C4-2B (cell line): Measurements from ENCODE around the gene PABPC3.

Experiments
- H3K27ac ChIP-seq: fragments of 450-650 bp; 2 replicates; pipeline ENCODE4 v1.5.1; 2017
- ZFX ChIP-seq: fragments of 450-650 bp; IDR thresholded peaks from 2 replicates; pipeline ENCODE4 v1.6.1; 2017
- TF ChIP-seq, protein P1 (sequence below): fragments of 450-650 bp; conservative IDR thresholded peaks from 2 replicates; pipeline ENCODE4 v1.5.1; 2017; ENCODE audit warnings: mild to moderate bottlenecking

PABPC3 gene

DNA sequence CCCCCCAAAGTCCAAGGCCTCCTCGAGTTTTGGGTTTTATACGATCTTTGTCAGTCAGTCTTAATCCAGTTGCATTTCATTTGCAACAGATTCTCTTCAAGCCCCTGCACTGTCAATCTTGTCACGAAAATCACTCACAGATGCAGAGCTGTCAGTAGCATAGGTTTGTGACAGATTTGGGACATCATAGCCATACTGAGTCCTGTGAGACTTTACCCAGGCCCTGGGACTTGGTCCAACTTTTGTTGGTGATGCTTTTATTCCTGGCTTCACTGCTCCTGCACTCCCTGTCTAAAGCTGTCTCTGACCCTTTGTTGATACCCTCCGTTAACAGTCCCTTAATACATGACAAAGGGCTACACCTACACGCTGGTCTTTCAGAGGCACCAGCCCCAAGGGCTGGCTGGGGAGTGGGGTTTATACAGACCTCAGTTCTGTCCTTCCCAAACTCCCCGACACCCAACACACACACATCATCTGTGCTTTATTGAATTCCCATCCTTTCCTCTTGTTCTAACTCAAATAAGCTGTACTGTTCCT is 36.0 kb downstream of the PABPC3 start:
- H3K27ac ChIP-seq = no peak overlapping the region
- TF ChIP-seq, protein P1, sequence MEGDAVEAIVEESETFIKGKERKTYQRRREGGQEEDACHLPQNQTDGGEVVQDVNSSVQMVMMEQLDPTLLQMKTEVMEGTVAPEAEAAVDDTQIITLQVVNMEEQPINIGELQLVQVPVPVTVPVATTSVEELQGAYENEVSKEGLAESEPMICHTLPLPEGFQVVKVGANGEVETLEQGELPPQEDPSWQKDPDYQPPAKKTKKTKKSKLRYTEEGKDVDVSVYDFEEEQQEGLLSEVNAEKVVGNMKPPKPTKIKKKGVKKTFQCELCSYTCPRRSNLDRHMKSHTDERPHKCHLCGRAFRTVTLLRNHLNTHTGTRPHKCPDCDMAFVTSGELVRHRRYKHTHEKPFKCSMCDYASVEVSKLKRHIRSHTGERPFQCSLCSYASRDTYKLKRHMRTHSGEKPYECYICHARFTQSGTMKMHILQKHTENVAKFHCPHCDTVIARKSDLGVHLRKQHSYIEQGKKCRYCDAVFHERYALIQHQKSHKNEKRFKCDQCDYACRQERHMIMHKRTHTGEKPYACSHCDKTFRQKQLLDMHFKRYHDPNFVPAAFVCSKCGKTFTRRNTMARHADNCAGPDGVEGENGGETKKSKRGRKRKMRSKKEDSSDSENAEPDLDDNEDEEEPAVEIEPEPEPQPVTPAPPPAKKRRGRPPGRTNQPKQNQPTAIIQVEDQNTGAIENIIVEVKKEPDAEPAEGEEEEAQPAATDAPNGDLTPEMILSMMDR = no peak
- peak; percentile 27; the same call in 1 of the 2 replicates for TF ChIP-seq ZFX

DNA sequence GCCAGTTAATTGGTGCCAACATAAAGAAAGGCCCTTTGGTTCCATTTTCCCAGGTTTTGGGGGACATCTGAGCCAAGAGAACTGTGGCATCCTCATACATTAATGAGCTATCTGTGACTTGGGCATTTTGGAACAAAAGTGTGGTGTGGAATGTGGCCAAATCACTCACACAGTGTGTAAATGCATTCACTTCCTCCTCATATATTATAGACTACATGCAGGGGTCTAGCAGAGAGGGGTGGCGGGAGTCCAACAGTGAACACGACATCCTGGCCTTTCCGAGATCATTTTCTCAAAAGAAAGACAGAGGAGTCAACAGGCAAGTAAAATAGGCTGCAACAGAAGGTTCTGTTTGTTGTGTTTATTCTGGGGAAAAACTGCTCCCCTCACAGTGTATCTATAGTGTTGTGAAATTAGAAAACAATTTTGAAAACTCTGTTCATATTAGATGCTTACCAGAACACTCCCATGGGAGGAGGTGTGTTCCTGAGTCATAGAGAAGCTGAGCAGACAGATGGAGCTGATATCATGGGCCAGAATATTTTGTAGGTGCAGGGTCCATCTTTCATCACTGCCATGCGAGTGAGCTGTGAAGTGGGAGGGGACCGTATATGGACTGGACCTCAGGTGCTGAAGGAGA is 36.9 kb downstream of the PABPC3 start:
- no peak overlapping the region for H3K27ac ChIP-seq
- TF ChIP-seq, protein P1 = no peak
- no peak for TF ChIP-seq ZFX

DNA sequence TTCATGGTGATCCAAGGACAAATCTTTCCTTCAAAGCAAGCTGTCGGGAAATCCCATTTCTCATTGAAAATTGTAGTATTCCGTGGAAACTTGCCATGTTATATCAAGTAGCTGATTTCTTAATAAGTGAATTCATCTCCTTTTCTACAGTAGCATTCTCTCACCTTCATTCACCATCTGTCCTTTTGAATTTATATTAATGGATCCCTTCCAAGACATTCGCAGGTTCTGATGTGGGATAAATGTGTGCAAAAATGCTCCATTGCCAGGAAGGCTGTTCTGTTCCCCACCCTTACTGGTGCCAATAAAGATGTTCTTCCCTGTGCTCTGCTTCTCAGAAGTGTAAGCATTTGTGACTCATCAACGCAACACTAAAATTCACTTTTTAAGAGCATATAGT is 40.0 kb downstream of the PABPC3 start:
- no peak for TF ChIP-seq ZFX
- TF ChIP-seq, protein P1 = no peak
- H3K27ac ChIP-seq = no peak overlapping the region

DNA sequence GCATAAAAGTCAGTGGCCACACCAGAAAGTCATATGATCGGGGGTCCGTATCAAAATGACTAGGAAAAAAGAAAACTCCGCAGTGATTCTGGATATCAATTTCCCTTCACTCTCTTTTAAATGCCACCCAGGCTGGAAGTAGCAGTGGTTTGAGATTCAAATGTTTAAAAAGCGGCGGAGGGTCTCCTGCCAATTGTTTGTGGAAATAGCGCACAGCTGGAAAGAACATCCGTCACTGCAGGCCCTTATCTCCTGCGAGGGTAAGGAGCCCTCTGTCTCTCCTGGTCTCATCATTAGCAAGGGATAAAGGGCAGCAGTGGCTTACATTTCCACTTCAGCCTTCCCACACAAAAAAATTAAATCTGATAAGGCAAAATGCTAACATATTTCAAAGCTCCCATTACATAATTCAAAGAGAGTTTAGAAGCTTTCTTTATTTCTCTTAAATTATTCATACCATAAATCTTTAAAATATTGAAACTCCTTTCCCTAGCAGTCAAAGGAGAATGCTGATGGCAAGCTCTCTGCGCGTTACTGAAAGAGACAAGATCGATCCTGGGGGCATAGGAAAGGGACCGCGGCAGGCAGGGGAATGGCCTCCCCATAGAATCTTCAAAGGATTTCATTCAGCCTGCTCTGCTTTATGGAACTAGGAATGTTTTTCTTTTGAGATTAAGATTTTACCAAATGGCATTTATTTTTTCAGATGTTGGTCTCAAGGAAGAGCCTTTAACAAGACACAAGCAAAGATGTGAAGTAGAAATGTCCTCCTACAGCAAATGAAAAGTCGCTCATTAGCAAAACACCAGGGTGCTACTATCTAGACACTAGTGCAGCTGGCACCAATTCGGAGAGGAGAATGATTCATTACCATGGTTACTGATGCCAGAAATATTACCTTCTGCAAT is 41.2 kb downstream of the PABPC3 start:
- H3K27ac ChIP-seq = no peak overlapping the region

DNA sequence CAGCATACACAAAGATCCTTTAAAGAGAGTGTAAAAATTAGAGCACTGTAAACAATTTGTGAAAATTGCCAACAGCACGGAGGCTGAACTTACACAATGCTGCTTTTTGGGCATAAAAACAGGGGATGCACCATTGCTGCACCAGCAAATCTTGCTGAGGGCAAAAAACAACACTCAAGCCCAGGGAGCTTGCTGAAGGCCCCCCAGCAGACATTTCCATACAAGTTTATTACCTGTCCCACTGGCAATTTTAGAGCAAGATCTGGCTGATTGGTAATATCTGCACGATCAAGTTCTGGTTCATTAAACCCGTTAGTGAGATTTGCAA is 41.8 kb downstream of the PABPC3 start:
- H3K27ac ChIP-seq = no peak overlapping the region
- no peak for TF ChIP-seq ZFX
- TF ChIP-seq, protein P1 = no peak

More for the DNA sequence above, 41.2 kb downstream of the PABPC3 start:
- TF ChIP-seq, protein P1 = no peak
- TF ChIP-seq ZFX = no peak

DNA sequence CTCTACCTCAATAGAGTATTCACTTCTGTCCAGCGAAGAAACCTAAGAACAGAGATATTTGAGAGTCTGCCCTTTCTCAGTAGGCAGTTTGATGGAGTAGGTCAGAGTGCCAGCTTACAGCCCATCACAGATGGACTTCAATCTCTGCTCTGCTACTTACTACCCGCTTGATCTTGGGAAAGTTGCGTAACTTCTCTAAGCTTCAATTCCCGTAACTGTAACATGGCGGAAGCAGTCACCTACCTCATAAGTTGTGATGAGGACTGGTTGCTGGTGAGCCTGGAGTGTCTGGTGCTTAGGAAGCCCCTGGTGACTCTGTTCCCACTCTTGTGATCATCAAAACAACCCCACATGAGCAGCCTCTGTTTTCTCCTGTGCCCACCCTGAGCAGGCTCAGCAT is 45.1 kb downstream of the PABPC3 start:
- no peak overlapping the region for H3K27ac ChIP-seq
- TF ChIP-seq, protein P1 = no peak

DNA sequence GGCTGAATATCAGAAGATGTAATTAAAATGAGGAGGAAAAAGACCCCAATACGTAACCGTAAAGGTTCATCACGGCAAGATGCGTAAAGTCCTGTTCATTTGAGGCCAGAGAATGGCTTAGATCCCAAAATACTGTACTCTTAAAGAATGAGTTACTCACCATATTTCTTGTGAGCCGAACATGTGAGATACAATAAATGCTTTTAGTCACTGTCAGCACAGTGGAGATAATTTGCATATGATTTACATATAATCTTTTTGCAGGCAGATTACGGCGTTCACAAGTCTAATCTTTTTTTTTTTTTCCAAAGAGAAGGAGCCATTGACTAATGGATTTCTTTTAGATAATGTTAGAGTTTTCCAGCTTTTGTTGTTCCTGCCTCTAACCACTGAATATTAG is 47.8 kb downstream of the PABPC3 start:
- no peak for TF ChIP-seq ZFX
- TF ChIP-seq, protein P1 = no peak
- no peak overlapping the region for H3K27ac ChIP-seq
